HG02763 (cell line): ENCODE results near the gene KLRF2.

ENCODE experiments used
- ATAC-seq: cut with Tn5 transposase; IDR thresholded peaks from one replicate; pipeline ENCODE4 v1.9.1; 2021; ENCODE audit warnings: mild to moderate bottlenecking, moderate library complexity; ENCODE audit not compliant: unreplicated experiment

The KLRF2 gene

DNA sequence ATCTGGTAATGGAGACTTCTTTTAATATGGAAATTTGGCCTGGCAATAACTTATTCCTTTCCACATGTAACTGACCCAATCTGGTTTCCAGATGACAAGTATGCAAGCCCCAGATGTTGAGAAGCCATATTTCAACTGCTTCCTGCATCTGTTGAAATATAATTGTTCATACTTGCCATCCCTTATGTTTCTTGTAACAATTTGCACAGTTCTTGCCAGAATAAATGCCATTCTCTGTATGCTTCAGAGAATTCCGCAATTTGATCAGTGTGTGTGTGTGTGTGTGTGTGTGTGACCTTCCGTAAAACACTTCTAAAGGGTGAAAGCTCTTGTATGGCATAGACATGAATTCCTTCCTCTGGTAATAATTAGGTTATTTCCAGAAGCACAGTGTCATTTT, 52.7 kb downstream of the KLRF2 start:
- ATAC-seq: no peak

DNA sequence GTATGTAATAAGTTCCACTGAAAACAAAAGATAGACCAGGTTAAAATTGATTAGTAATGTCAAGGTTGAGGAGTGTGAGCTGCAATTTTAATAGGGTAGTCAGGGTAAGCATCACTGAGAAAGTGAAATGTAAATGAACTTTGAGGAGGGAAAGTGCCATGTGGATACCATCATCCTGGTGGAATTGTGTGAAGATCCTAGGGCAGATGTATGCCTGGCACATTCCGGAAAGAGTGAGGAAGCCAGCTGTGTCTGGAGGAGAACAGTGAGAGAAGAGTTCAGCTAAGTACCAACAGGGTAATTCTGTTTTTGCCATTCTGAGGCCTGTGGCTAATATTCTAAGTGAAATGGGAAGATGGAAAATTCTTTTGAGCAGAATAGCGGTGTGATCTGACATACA, 53.7 kb downstream of the KLRF2 start:
- ATAC-seq: no peak

DNA sequence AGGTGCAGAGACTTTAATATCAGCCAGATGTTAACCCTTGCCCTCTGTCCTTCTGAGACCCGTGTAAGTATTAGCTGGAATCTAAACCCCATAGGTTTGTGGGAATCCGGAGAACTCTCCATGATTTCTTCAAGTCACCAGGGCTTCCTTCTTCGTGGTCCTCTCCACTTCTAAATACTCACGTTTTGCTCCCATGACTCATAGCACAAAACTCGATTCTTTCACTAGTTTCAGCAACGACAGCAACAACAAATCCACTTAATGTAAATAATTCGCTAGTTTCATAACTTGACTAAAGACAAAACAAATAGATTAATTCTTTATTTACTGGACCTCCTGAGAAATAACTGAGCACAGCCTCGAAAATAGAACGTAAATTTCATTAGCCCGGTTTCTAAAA, 55.3 kb downstream of the KLRF2 start:
- no peak for ATAC-seq

DNA sequence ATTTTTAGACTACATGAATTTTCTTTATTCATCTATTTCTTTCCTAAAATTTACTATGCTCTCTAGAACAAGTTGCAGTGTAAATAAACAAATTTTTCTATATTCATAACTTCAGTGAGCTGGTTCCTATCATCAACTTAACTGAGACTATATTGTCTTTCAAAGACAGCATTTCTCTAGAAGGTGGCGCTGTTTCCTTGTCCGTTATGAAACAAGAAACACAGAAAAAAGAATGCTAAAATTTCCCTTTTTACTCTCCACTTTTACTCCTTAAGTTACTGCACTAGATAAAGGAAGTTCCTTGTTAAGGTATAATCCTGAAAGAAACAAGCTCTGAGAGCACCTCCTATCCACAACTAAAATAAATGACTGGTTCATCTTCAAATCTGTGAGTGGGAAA, 59.1 kb downstream of the KLRF2 start:
- no peak for ATAC-seq

DNA sequence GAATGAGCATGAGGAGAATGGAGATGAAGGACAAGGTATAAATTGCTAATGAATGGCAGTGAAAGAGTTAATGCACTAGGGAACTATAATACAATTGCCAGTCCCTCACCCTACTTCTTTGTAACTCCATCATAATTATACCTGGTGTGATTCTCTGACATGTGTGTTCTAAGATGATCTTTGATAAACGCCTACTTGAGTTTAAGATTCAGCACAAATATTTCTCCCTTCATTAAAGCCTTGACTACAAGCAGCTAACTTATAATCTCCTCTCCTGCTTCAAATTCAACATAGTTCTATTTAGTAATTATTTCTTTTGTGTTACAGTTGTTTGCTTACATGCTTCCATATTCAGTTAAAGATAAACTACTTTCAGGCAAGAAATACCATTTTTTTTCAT, 60.5 kb downstream of the KLRF2 start:
- ATAC-seq: no peak

DNA sequence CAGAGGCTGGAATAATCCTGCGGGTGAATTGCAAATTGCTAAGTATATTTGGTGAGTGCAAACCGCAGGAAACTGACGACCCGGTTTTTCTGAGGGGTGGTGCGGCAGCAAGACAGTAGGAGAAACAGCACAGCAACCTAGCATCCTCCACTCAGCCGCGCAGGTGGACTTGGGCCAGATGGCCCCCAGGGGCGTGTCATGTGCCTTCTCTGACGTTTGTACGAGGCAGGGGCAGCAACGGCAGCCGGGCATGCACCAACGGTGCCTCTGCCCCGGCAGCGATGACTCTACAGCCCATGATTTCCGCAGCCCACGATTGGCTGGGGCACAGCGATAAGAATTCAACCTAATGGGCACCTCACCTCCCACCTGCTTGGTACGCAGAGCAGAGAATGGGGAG, 62.0 kb downstream of the KLRF2 start:
- ATAC-seq: no peak

DNA sequence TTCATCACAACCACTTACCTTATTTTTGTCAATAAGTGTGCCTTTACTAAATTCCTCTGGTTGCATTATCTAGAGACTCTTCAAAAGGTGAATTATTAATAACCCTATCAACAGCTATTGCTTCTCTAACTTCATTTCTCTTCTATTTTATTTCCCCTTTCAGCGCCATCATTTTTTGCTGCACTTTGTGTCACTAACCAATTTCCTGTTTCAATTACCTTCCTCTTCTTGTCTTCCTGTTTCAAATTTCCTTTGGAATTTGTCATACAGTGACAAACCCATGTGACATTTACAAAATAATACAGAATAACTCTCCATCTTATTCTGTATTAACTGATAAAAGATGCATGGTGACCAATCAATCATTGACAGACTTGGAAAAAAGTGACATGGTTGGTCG, 63.1 kb downstream of the KLRF2 start:
- ATAC-seq: no peak
